Hepatic stellate cell (primary cell): ENCODE results near the gene MYT1.

Experiments
- DNase-seq: peaks from one replicate; pipeline ENCODE4 v3.0.0; 2011; ENCODE audit warnings: low spot score

MYT1 gene

DNA sequence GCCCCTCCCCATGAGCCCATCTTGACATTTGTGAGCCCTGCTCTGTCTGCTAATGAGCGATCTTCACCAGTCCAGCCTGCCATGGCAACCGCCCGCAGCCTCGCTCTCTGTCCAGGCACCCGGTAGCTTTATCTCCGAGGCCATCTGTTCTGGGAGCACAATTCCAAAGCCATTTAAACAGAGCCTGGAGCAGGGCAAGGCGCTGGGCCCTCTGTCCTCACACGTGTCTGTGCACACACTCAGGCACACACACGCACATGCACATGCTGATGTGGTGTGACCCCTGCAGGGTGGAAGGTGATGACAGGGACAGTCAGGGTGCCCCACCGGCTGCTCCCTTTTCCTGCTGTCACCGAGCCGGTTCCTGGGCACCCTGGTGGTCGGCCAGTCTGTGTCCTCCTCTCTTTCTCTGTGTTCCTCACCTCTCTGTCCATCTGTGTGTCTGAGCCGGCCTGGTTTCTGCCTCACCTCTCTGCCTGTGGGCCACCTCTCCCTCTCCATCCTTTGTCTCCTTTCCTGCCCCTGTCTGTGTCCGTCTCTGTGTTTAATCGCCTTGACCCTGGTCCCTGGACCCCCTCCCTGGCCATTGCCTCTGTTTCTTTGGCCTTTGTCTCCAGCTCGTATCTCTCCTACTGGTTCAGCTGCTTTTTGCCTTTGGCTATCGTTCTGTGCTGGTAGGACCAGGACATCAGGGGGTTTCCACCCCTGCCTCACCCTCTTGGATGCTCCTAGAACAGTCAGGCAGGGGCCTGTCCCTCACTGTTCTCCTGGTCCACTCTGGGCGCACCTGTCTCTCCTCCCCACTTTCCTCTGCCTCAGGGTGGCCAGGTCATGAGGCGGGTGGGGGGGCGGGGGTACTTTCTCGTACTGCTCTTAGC, 8.8 kb upstream of the MYT1 start:
- no peak for DNase-seq

DNA sequence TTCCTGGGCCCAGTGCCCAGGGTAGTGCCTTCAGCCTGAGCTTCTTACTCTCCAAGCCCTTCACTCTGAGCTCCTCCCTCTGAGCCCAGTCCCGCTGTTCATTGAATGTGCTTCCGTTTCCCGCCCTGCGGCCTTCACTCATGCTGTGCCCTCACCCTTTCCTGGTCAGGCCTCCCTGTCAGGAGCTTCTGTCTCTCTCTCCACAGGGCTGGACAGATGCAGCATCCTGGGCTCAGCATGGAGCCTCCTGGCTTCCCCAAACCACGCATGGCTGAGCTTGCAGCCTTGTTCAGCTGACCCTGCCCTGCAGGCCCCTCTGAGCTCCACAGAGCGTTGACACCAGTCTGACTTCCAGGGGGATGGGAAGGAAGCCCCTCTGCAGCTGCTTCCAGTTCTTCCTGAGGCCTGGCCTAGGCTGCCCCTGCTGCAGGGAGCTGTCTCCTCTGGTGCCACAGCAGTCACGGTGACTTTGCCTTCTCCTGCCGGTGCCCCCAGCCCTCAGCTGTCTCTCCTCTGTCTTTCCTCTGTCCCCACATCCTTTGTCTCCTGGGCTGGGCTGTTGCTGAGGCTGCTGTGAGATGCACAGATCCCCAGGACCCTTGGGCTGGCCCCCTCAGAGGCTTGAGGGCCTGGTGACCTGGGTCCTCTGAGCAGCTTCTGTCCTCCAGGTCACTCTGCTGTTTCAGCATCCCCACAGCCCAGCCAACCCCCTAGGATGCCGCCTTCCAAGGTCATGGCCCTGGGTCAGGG, 7.9 kb upstream of the MYT1 start:
- no peak for DNase-seq

DNA sequence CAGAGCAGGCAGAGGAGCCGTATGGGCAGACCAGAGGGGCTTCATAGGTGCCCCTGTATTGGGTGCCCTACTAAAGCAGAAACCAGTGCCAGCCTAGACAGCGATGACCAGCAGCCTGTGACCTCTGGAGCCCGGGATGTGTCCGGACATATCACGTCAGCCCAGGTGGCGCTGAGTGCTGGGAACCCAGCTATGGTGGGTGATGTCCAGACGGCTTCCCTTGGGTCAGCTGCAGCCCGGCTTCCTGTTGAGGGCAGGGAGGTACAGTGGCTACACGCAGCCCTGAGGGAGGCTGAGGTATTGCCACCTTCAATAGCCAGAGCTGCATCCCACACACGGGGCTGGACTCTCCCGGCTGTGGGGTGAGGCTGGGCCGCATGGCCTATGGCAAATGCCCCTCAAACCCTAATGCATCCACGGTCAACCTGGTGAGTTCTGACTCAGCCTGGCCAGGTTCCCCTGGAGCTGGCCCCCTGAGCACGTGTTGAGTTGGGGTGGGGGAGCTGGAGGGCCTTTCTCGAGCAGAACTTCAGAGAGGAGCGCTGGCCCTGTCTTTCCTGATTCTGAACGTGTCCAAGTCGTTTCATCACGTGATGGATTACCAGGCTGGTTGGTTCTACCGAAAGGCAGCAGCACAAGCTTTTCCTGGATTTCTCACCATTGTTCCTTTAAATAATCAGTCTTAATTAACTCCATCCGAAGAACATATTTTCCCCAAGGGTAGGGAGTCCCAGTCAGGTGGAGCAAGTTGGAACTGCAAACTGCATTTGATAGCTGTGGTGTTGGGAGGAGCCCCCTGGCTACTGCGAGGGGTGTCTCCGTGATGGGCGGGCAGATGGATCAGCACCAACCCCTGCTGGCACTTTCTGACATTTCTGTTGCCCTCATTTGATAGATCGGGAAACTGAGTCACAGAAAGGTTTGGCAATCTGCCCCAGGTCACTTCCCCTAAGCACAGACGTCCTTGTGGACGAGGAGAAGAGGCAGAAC, 7.1 kb upstream of the MYT1 start:
- no peak for DNase-seq

DNA sequence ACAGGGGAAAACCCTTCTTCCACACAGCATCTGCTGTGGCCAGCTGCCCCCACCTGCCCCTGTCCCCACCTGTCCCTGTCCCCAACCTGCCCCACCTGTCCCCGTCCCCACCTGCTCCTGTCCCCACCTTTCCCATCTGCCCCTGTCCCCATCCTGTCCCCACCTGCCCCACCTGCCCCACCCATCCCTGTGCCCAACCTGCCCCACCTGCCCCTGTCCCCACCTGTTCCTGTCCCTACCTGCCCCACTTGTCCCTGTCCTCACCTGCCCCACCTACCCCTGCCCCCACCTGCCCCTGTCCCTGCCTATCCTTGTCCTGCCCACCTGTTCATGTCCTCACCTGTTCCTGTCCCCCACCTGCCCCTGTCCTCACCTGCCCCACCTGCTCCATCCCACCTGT, 6.4 kb upstream of the MYT1 start:
- no peak for DNase-seq

DNA sequence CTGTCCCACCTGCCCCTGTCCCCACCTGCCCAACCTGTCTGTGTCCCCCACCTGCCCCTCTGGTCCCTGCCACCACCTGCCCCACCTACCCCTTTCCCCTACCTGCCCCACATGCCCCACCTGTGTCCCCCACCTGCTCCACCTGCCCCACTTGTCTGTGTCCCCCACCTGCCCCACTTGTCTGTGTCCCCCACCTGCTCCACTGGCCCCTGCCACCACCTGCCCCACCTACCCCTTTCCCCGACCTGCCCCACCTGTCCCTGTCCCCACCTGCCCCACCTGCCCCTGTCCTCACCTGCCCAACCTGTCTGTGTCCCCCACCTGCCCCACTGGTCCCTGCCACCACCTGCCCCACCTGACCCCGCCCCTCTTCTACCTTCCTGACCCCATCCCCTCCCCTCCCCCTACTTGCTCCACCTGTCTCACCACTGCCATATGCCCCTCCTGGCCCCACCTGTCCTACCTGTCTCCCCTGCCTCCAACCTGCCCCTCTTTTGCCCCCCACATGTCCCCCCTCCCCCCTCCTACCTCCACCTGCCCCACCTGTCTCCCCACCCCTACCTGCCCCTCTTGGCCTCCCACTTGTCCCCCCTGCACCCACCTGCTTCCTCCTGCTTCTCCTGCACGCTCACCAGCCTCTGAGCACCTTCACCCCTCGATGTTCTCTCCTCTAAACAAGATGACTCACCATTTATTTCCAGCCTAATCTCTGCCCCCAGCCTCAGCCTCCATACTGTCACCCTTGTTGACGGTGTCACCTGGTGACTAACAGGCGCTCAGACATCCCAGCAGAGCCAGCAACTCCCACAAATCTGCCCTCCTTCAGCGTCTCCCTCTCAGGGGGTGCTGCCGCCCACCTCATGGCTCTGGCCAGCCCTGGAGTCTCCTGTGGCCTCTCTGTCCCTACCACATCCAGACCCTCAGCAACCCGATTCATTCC, 5.6 kb upstream of the MYT1 start:
- no peak for DNase-seq

DNA sequence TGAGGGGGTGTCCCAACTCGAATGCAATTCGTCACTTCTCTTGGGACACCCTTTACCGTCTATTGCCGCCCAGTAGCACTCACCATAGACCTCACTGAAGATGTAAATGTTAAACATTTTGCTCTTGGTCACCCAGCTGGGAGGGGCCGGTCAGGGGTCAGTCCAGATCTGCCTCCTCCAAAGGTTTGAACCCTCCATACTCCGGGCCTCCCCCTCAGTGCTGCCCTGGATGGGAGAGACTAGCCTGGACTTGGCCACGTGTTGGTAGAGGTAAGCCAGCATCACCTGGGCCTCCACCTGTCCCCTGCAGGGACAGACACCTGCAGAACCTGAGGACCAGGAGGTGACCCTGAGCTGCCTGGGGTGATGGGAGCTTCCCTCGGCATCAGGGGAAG, 5.0 kb upstream of the MYT1 start:
- no peak for DNase-seq

DNA sequence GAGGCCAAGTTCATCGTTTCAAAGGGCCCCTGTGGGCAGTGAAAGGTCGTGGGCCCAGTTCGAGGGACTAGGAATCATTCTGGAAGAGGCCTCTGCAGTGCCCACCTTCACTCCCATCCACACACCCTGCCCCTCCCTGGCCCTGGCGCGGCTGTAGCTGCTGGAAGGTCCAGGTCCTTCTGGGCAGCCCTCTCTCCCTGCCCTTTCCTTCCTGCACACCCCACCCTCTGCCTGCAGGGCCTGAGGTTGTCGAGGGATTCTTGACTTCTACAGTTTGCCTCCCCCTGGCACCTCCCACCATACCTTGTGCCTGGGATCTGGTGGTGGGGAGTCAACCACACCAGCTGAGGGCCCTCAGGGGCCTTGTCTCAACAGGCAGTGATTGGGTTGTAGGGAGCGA, 4.5 kb upstream of the MYT1 start:
- DNase-seq: no peak

DNA sequence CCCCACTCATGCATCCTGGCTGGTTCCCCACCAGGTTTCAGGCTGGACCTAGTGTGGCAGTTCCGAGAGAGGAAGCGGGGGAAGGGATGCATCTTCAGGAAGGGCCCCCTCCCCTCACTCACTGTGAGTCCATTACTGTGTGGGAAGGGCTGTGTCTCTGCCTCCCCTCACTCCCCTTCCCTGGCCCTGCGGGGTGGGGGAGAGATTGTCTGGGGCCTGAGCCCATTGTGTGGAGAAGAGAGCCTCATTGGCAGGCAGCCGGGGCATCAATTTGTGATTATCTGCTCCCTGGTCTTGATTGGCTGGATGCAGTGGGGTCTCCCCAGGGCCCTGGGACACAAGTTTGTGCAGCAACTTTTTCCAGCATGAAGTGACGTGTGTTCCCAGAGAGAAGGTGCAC, 4.1 kb upstream of the MYT1 start:
- no peak for DNase-seq

DNA sequence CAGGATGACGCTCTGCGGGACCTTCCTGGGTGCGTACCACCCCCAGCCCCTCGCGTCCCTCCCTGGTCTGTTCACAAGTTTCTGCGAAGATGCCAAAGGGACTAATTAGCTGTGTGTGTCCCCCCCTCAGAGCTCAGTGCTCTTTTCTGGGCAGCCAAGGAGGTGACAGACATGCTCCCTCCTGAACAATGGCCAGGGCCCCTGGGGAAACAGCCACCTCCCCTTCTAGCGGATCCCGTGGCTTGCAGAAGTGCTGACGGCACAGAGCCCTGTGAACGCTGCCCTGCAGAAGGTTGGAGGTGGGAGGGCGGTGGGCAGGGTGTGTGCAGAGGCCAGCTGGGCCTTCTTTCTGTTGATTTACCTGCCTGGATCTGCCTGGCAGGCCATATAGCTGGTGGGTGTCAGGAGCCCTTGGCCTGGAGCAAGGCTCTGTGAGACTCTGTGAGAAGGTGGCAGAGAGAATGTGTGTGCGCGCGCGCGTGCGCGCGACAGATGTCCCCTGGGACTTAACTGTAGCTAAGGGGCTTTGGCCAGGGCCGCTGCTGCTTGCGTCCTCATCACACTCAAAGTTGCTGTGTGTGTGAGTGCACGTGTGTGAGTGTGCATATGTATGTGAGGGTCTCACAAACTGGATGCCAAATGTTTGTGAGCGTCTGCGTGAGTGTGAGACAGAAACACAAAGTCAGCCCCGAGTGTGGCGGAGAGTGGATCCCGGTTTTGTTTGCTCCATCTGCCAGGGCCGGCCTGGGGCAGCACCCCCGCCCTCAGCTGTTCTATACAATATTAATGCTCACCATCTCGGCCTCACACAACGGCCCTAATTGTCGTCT, 3.5 kb upstream of the MYT1 start:
- DNase-seq: no peak

DNA sequence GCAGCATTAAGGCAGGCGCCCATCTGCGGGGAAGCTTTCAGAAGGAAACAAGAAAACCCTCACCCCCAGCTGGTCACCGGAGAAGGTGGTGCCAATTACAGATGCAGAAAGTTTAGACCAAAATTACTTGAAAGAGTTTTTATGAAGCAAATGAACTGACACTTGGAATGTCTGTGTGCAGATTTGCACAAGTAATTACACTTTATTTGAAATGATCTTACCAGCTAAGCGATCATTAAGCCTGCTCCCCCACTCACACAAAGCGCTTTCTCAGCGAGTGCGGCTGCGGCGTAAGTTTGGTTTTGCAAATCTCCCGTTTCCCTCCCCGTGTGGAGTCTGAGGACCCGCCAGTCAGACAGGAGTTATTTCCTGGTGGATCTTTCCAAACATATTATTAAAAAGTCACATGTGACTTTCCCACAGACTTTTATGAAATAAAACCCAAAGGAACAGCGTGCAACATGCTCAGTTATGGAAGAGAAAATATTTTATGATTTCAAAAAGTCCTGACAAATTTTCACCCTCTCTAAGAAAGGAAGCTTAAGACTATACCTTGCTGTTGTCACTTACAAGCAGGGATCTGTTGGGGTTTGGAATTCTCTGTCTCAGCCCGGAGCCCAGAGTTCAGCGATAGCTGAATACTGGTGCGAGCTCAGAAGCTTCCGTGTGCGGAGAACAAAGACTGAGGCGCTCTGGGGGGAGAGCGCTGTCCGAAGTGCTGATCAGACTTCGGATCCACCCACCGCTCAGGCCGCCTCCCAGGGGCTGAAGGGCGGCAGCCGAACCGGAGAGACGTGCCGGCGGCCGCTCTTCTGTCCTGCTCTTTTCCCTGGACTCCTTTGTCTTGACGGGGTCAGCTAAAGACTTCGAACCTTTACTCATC, 2.7 kb upstream of the MYT1 start:
- no peak for DNase-seq

DNA sequence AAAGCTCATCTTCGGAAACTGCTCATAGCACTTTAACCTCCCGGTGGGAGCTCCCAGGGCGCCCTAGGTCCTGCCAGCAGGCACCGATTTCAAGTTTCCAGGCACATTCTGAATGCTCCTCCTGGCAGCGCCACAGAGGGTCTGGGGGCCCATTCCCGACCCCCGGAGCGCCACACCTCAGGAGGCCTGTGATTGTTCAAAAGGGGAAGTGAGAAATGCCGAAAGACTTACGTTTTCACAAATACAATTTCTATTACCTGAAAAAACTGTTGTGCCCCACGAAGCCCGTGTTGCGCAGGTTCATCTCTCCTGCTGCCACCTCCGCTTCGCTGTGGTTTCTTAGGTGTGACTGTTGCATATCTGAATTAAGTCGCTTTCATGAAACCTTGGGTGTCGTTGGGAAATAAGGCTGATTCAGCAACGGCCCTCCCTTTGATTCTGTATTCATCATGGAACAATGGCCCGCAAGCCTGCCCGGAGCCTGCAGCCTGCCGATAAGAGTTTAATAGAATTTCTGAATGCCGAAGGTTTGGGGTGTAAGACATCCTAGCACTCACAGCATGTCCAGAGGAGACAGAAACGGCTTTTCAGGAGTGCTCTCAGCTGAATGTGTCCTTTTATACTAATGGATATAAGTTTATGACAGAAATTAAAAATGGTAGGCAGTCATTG, 1.9 kb upstream of the MYT1 start:
- DNase-seq: no peak

DNA sequence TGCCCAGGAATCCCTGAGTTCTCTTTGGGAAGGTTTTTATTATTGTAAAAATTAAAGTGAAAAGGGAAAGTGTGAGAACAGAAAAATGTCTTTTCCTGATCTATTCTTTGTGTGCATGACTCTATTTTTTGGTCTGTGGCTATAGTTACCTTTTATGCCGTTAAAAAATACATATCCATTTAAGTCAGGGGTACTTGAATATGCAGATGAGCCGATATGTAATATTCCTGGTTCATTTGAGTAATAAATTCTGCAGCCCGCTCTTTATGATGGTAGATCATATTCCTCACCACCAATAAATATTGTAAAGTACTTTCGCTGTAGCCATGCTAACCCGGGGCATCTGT, 503 bp upstream of the MYT1 start:
- DNase-seq: no peak

DNA sequence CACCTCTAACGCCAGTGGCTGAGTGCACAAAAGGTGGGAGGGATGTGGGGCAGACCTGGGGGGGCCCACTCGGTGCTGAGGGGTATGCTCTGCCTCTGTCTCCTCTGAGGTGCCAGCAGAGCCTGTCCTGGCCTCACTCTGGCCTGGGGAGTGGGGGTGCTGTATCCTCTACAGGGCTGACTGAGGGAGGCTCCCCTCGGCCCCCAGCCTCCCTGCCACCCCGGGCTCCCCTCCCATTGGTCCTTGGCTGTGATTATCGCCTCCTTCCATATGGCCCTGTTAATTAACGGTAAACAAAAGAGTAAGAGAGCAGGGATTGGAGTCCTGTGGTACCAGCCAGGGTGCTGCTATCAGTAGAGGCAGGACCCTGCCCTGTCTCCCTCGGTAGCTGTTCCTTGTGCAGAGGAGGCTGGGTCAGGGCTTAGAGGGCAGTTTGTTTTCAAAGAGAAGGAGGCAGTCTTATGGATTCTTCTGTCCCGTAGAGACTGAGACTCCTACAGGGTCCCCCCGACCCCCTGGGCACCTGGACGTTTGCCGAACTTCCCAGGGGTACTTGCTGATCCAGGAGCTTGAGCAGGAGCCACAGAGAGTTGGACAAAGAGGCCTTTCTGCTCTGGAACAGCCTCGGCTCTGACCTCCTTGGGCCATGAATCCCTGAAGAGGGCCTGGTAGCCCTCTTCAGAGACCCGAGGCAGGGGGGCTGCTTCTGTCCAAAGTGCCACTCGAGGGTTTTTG, 1.8 kb downstream of the MYT1 start:
- DNase-seq: no peak

DNA sequence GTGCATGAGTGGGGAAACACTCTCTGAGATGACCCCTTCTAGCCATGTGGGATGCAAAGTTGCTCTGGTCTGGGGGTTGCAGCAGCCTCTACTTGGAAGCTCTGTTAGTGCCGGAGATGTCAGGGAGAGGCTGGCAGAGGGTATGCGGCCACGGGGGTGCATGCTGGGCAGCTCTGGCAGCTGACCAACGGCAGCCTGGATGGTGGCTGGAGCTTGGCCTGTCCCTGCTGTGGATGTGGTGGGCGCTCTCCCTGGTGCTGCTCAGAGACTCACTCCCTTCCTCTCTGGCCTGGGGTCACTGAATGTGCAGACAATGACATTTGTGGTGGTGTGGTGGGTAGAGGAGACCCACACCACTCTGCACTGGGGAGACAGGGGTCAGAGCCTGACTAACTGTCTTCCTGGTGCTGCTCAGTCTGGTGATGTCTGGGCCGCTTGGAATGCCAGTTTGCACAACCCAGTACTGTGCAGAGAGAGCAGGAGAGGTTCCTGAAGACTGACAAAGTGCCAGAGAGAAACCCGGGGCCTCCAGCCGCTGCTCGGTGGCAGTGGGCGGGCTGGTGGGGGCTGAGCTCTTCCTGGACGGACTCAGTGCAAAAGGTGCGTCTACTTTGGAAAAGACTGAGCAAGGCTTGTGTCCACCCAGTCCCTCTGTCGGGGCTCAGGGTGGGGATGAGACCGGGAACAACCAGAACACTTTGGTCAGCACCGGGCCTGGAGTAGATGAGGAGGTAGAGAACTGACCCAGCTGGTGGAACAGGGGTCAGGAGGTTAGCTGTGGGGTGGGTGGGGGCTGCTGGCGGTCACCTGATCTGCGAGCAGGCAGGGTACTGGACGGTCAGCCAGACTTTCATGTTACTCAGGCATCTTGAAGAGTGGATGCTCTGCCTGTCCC, 2.7 kb downstream of the MYT1 start:
- no peak for DNase-seq

DNA sequence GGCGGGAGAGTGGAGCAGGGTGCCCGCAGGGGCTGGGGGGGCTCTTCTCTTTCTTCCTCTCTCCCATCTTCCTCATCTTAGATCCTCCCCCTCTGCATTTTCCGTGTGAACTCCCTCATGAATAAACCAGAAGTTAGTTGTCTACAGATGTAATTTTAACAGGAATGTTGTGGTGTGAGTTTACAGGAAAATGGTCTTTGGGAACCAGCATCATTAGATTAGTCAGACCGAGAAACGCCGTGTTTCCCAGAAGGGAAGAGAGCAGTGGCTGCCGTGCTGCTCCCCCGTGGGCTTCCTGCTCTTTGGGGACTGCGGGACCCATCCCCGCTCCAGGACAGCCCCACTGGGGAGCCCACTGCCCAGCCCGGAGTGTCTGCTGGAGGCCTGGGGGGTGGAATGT, 3.4 kb downstream of the MYT1 start:
- no peak for DNase-seq

DNA sequence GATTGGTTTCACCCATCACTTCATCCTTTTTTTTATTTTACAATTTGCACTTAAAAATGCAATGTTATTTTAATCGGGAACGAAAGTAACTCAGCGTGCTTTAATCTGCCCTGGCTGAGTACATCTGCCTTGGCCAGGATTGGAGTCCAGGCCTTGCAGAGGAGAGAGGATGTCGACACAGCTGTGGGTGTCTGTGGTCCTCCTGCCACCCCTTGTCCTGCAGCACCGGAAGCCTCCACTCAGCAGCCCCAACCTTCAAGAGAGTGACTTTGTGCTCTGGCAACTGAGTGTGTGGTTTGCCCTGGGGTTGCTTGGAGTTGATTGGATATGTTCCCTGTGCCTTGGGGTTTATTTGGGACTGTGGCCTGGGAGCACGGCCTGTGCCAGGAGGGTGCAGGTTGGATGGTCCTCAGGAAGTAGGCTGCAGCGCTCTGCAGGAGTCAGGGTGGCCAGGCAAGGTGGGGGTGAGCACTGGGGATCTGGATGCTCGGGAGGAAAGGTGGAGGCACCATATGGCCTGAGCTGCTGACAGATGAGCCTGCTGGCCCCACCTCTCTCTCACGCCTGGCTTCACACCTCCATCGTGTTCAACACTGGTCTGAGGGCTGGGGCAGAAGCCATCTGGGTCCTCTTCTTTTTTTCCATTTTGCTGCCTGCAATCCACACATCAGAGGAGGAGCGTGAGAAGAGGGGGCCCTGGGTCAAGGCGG, 4.3 kb downstream of the MYT1 start:
- no peak for DNase-seq
